GM18499 (cell line): ENCODE results near the gene NGF.
"Not testable (repeated sequence)": the region's sequence is repeated elsewhere in the genome, so short reads cannot be mapped to it uniquely, and the experiment has no call there.

Source experiments
- ATAC-seq: cut with Tn5 transposase; IDR thresholded peaks from one replicate; pipeline ENCODE4 v1.9.1; 2021; ENCODE audit warnings: moderate number of reproducible peaks; ENCODE audit not compliant: insufficient read depth, unreplicated experiment

Gene NGF

GRCh38 chr1:115337633-115338456, at the start of gene NGF:
Gene NGF (minus strand): TSS chr1:115338249. CDS start chr1:115286795, 51,454 bp downstream.
- no peak for ATAC-seq

GRCh38 chr1:115383455-115383854, 45.4 kb upstream of the NGF start:
- not testable (repeated sequence) for ATAC-seq

- no peak for ATAC-seq
These were observed 41.9 kb upstream of the NGF start for GRCh38 chr1:115379943-115380342.

GRCh38 chr1:115377411-115377810, 39.4 kb upstream of the NGF start:
- ATAC-seq, result no peak

GRCh38 chr1:115374598-115374997, 36.5 kb upstream of the NGF start:
- ATAC-seq, result no peak

- no peak for ATAC-seq
These were observed 35.3 kb upstream of the NGF start for GRCh38 chr1:115373305-115373704.

- ATAC-seq, result no peak
These were observed 27.7 kb upstream of the NGF start for GRCh38 chr1:115365738-115366137.

- no peak for ATAC-seq
These were observed 26.7 kb upstream of the NGF start for GRCh38 chr1:115364780-115365155.

GRCh38 chr1:115364046-115364779, 26.2 kb upstream of the NGF start:
- no peak for ATAC-seq

GRCh38 chr1:115363171-115363570, 25.1 kb upstream of the NGF start:
- ATAC-seq, result no peak

- ATAC-seq, result not testable (repeated sequence)
These were observed 22.6 kb upstream of the NGF start for GRCh38 chr1:115360505-115361129.

- ATAC-seq, result not testable (repeated sequence)
These were observed 21.9 kb upstream of the NGF start for GRCh38 chr1:115359787-115360452.

GRCh38 chr1:115356356-115356755, 18.3 kb upstream of the NGF start:
- ATAC-seq, result no peak

- ATAC-seq, result no peak
These were observed 17.0 kb upstream of the NGF start for GRCh38 chr1:115355069-115355468.

GRCh38 chr1:115351143-115351542, 13.1 kb upstream of the NGF start:
- ATAC-seq, result no peak

- no peak for ATAC-seq
These were observed 10.6 kb upstream of the NGF start for GRCh38 chr1:115348636-115349035.

- no peak for ATAC-seq
These were observed 9.2 kb upstream of the NGF start for GRCh38 chr1:115347282-115347681.

- no peak for ATAC-seq
These were observed 5.2 kb upstream of the NGF start for GRCh38 chr1:115343200-115343737.

- ATAC-seq, result no peak
These were observed 3.9 kb upstream of the NGF start for GRCh38 chr1:115341948-115342347.

- ATAC-seq, result no peak
These were observed 2.8 kb upstream of the NGF start for GRCh38 chr1:115340879-115341278.
